UCSD-AML1 (cell line): ENCODE data around the gene HSD17B14.

Experiments used
- DNase-seq: peaks from one replicate; lab custom pipeline; 2025; ENCODE audit not compliant: unreplicated experiment; lab: John Stamatoyannopoulos, UW

HSD17B14 gene

GRCh38 chr19:48830965-48831364 lies 5.3 kb downstream of the HSD17B14 start:
- DNase-seq: no peak

- DNase-seq: no peak
Observed at GRCh38 chr19:48830088-48830487, 6.2 kb downstream of the HSD17B14 start.

- no peak for DNase-seq
Observed at GRCh38 chr19:48826606-48827020, 9.7 kb downstream of the HSD17B14 start.

- DNase-seq: no peak
Observed at GRCh38 chr19:48822514-48822913, 13.8 kb downstream of the HSD17B14 start.

- no peak for DNase-seq
Observed at GRCh38 chr19:48821633-48822032, 14.7 kb downstream of the HSD17B14 start.

- DNase-seq: no peak
Observed at GRCh38 chr19:48819366-48819816, 16.9 kb downstream of the HSD17B14 start.

- no peak for DNase-seq
Observed at GRCh38 chr19:48818234-48818820, 18.0 kb downstream of the HSD17B14 start.

- no peak for DNase-seq
Observed at GRCh38 chr19:48817585-48818124, 18.6 kb downstream of the HSD17B14 start.

GRCh38 chr19:48815870-48816501 lies 20.3 kb downstream of the HSD17B14 start:
- DNase-seq: no peak

- DNase-seq: no peak
Observed at GRCh38 chr19:48814895-48815294, 21.4 kb downstream of the HSD17B14 start.

- no peak for DNase-seq
Observed at GRCh38 chr19:48813123-48813913, 23.0 kb downstream of the HSD17B14 start.

- DNase-seq: peak; percentile 80
Observed at GRCh38 chr19:48812094-48812929, 24.0 kb downstream of the HSD17B14 start.

- no peak for DNase-seq
Observed at GRCh38 chr19:48810151-48810550, 26.1 kb downstream of the HSD17B14 start.

- peak; percentile 16 for DNase-seq
Observed at GRCh38 chr19:48807590-48808308, 28.5 kb downstream of the HSD17B14 start.

GRCh38 chr19:48806818-48807589 lies 29.3 kb downstream of the HSD17B14 start:
- DNase-seq: no peak

- peak; percentile 26 for DNase-seq
Observed at GRCh38 chr19:48806518-48806817, 29.8 kb downstream of the HSD17B14 start.

GRCh38 chr19:48805452-48805851 lies 30.8 kb downstream of the HSD17B14 start:
- DNase-seq: no peak

GRCh38 chr19:48804496-48804895 lies 31.8 kb downstream of the HSD17B14 start:
- no peak for DNase-seq

GRCh38 chr19:48802623-48803022 lies 33.7 kb downstream of the HSD17B14 start:
- DNase-seq: no peak
